ENCODE results near the gene ARL17B. TPM values are rescaled to one million over a fixed set of nuclear protein-coding genes. Genes with fewer than 3 reads are reported as not detected.

Gene ARL17B
- polyA plus RNA-seq, 1 donor, result 13.4 TPM

Other genes starting within 250 kb of the ARL17B start
- gene KANSL1, start 168.3 kb downstream of the ARL17B start, polyA plus RNA-seq, result 53.2 TPM
- gene LRRC37A, start 66.6 kb downstream of the ARL17B start, polyA plus RNA-seq, result 6.2 TPM
- 37.1 TPM for gene LRRC37A2, start 150.7 kb upstream of the ARL17B start, polyA plus RNA-seq
- gene ARL17A, start 217.9 kb upstream of the ARL17B start, polyA plus RNA-seq, result 27.8 TPM
- 29.6 TPM for gene NSF, start 228.9 kb upstream of the ARL17B start, polyA plus RNA-seq

Measured in large intestine (tissue), 1 donor.